ENCODE results near the gene COX4I2. TPM values are rescaled to one million over a fixed set of nuclear protein-coding genes. Genes with fewer than 3 reads are reported as not detected.
A peak's percentile ranks its signal among the peaks of the same experiment; 100 is the strongest.

Gene COX4I2
- total RNA-seq, 3 donors from 2014 or later: 0.63 to 0.90 (median 0.76) TPM

- peak; percentile 90 for ATAC-seq
- peaks cover 13% of the 10 kb centered on the region for H3K4me1 ChIP-seq (ENCODE audit: low read depth)
- no peaks in the 10 kb centered on the region for H3K36me3 ChIP-seq (ENCODE audit: low read depth)
- H3K4me3 ChIP-seq: no peak overlapping the region
- no peak for TF ChIP-seq CTCF (IDR thresholded peaks at IDR 0.05)
- intact Hi-C loops (cut with DNase I, micrococcal nuclease): no loop called here
- H3K9me3 ChIP-seq: no peaks in the 10 kb centered on the region
- no peak for DNase-seq
Measured at GRCh38 chr20:31685853-31686643, 48.3 kb downstream of the COX4I2 start.

- no peak for ATAC-seq
- intact Hi-C loops (cut with DNase I, micrococcal nuclease): no loop called here
- TF ChIP-seq CTCF (IDR thresholded peaks at IDR 0.05): no peak
- Histone ChIP-seq H3K9me3 (no peaks in the 10 kb centered on the region), H3K4me1 (ENCODE audit: low read depth) (peaks cover 19% of the 10 kb centered on the region), H3K36me3 (ENCODE audit: low read depth) (no peaks in the 10 kb centered on the region), H3K4me3 (no peak overlapping the region)
- no peak for DNase-seq
Measured at GRCh38 chr20:31687777-31688176, 50.1 kb downstream of the COX4I2 start.

GRCh38 chr20:31689141-31689540, 51.4 kb downstream of the COX4I2 start:
- H3K9me3 ChIP-seq: no peaks in the 10 kb centered on the region
- TF ChIP-seq CTCF (IDR thresholded peaks at IDR 0.05): no peak
- intact Hi-C loops (cut with DNase I, micrococcal nuclease): no loop called here
- no peak for DNase-seq
- no peak for ATAC-seq
- H3K4me3 ChIP-seq: no peak overlapping the region
- no peaks in the 10 kb centered on the region for H3K36me3 ChIP-seq (ENCODE audit: low read depth)
- H3K4me1 ChIP-seq (ENCODE audit: low read depth): peaks cover 23% of the 10 kb centered on the region

GRCh38 chr20:31690124-31690666, 52.5 kb downstream of the COX4I2 start:
- DNase-seq: no peak
- no peak overlapping the region for H3K4me3 ChIP-seq
- no peaks in the 10 kb centered on the region for H3K36me3 ChIP-seq (ENCODE audit: low read depth)
- no peak for ATAC-seq
- intact Hi-C loops (cut with DNase I, micrococcal nuclease): no loop called here
- TF ChIP-seq CTCF (IDR thresholded peaks at IDR 0.05): no peak
- H3K4me1 ChIP-seq (ENCODE audit: low read depth): peaks cover 24% of the 10 kb centered on the region
- H3K9me3 ChIP-seq: no peaks in the 10 kb centered on the region

GRCh38 chr20:31691646-31692275, 54.0 kb downstream of the COX4I2 start:
- no peak for TF ChIP-seq CTCF (IDR thresholded peaks at IDR 0.05)
- intact Hi-C loops (cut with DNase I, micrococcal nuclease): no loop called here
- no peak for ATAC-seq
- no peaks in the 10 kb centered on the region for H3K36me3 ChIP-seq (ENCODE audit: low read depth)
- no peaks in the 10 kb centered on the region for H3K9me3 ChIP-seq
- no peak for DNase-seq
- H3K4me1 ChIP-seq (ENCODE audit: low read depth): peaks cover 15% of the 10 kb centered on the region
- no peak overlapping the region for H3K4me3 ChIP-seq

Measured in mucosa of descending colon (tissue), 3 donors.